ENCODE data around the gene MINK1. TPM values are rescaled to one million over a fixed set of nuclear protein-coding genes. Genes with fewer than 3 reads are reported as not detected.

MINK1 gene
- total RNA-seq, 1 experiment from 2014 or later, result 105 TPM

DNA sequence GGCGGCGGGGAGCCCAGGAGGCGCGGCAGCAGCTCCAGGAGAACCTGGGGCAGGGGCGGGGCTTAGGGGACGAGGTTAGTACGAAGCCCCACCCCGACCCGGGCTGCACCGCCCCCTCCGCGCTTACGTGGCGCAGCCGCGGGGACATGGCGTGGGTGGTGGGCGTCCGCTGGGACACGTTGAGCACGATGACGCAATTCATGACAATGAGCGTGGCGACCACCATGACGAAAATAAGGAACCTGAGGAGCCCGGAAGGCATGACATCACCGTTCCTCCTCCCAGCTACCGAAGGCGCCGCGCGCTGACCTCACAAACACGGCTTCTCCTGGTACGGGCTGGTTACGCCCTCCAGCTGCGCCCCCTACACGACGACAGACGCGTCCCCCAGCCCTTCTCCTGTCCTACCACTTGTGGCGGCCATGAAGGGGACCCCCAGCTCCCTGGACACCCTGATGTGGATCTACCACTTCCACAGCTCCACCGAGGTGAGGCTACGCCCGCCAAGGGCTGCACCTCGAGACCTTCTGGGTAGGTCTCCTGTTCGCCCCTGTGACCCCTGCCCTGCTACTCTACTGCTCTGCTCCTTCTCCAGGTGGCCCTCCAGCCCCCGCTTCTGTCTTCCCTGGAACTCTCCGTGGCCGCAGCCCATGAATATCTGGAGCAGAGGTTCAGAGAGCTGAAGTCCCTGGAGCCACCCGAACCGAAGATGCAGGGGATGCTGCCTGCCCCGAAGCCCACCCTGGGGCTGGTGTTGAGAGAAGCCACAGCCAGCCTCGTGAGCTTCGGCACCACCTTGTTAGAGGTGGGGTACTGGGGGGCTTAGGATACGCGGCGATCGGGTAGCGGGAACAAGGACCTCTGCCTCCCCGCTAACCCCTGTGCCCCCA lies 66.4 kb downstream of the MINK1 start, which contains the start of gene C17orf107 (continued):
- TF ChIP-seq AFF4 (CRISPR knock-in tag; IDR thresholded peaks at IDR 0.05; ENCODE audit: borderline replicate concordance), result no peak
- no peak for TF ChIP-seq FOXJ3 (CRISPR knock-in tag; IDR thresholded peaks at IDR 0.05; ENCODE audit: borderline replicate concordance)
- no peak for TF ChIP-seq ZNF219 (CRISPR knock-in tag; IDR thresholded peaks at IDR 0.05; ENCODE audit: borderline replicate concordance)
- TF ChIP-seq, protein P1, sequence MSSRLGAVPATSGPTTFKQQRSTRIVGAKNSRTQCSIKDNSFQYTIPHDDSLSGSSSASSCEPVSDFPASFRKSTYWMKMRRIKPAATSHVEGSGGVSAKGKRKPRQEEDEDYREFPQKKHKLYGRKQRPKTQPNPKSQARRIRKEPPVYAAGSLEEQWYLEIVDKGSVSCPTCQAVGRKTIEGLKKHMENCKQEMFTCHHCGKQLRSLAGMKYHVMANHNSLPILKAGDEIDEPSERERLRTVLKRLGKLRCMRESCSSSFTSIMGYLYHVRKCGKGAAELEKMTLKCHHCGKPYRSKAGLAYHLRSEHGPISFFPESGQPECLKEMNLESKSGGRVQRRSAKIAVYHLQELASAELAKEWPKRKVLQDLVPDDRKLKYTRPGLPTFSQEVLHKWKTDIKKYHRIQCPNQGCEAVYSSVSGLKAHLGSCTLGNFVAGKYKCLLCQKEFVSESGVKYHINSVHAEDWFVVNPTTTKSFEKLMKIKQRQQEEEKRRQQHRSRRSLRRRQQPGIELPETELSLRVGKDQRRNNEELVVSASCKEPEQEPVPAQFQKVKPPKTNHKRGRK (CRISPR knock-in tag; IDR thresholded peaks at IDR 0.05; ENCODE audit: borderline replicate concordance), result no peak
- peak; percentile 98 for TF ChIP-seq ZBTB21 (CRISPR knock-in tag; IDR thresholded peaks at IDR 0.05; ENCODE audit: borderline replicate concordance)
- TF ChIP-seq, protein P2, sequence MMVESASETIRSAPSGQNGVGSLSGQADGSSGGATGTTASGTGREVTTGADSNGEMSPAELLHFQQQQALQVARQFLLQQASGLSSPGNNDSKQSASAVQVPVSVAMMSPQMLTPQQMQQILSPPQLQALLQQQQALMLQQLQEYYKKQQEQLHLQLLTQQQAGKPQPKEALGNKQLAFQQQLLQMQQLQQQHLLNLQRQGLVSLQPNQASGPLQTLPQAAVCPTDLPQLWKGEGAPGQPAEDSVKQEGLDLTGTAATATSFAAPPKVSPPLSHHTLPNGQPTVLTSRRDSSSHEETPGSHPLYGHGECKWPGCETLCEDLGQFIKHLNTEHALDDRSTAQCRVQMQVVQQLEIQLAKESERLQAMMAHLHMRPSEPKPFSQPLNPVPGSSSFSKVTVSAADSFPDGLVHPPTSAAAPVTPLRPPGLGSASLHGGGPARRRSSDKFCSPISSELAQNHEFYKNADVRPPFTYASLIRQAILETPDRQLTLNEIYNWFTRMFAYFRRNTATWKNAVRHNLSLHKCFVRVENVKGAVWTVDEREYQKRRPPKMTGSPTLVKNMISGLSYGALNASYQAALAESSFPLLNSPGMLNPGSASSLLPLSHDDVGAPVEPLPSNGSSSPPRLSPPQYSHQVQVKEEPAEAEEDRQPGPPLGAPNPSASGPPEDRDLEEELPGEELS (CRISPR knock-in tag; IDR thresholded peaks at IDR 0.05), result no peak
- no peak for TF ChIP-seq KAT7 (CRISPR knock-in tag; IDR thresholded peaks at IDR 0.05; ENCODE audit: borderline replicate concordance)
- TF ChIP-seq CBFB (CRISPR knock-in tag; IDR thresholded peaks at IDR 0.05; ENCODE audit: low read depth), result no peak
- no peak for TF ChIP-seq MYBL2 (CRISPR knock-in tag; IDR thresholded peaks at IDR 0.05)
- TF ChIP-seq ATF6 (CRISPR knock-in tag; IDR thresholded peaks at IDR 0.05), result no peak
- no peak for TF ChIP-seq FOXP1 (CRISPR knock-in tag; IDR thresholded peaks at IDR 0.05; ENCODE audit: borderline replicate concordance)
- no peak for TF ChIP-seq SOX15 (CRISPR knock-in tag; IDR thresholded peaks at IDR 0.05)
- no peak for TF ChIP-seq MXD4 (CRISPR knock-in tag; IDR thresholded peaks at IDR 0.05; ENCODE audit: borderline replicate concordance)
- TF ChIP-seq PRDM15 (CRISPR knock-in tag; IDR thresholded peaks at IDR 0.05), result no peak
- TF ChIP-seq ZNF671 (CRISPR knock-in tag; IDR thresholded peaks at IDR 0.05), result no peak
- TF ChIP-seq ZNF232 (CRISPR knock-in tag; IDR thresholded peaks at IDR 0.05), result no peak
- TF ChIP-seq, protein P3, sequence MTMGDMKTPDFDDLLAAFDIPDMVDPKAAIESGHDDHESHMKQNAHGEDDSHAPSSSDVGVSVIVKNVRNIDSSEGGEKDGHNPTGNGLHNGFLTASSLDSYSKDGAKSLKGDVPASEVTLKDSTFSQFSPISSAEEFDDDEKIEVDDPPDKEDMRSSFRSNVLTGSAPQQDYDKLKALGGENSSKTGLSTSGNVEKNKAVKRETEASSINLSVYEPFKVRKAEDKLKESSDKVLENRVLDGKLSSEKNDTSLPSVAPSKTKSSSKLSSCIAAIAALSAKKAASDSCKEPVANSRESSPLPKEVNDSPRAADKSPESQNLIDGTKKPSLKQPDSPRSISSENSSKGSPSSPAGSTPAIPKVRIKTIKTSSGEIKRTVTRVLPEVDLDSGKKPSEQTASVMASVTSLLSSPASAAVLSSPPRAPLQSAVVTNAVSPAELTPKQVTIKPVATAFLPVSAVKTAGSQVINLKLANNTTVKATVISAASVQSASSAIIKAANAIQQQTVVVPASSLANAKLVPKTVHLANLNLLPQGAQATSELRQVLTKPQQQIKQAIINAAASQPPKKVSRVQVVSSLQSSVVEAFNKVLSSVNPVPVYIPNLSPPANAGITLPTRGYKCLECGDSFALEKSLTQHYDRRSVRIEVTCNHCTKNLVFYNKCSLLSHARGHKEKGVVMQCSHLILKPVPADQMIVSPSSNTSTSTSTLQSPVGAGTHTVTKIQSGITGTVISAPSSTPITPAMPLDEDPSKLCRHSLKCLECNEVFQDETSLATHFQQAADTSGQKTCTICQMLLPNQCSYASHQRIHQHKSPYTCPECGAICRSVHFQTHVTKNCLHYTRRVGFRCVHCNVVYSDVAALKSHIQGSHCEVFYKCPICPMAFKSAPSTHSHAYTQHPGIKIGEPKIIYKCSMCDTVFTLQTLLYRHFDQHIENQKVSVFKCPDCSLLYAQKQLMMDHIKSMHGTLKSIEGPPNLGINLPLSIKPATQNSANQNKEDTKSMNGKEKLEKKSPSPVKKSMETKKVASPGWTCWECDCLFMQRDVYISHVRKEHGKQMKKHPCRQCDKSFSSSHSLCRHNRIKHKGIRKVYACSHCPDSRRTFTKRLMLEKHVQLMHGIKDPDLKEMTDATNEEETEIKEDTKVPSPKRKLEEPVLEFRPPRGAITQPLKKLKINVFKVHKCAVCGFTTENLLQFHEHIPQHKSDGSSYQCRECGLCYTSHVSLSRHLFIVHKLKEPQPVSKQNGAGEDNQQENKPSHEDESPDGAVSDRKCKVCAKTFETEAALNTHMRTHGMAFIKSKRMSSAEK (CRISPR knock-in tag; IDR thresholded peaks at IDR 0.05; ENCODE audit: borderline replicate concordance), result no peak
- TF ChIP-seq ATF1 (CRISPR knock-in tag; IDR thresholded peaks at IDR 0.05), result no peak
- TF ChIP-seq PRRX2 (CRISPR knock-in tag; IDR thresholded peaks at IDR 0.05), result peak; percentile 10; the same call in 1 of the 2 replicates

Data from WTC11 (cell line).